ENCODE results near the gene TLL1.

TLL1 gene

GRCh38 chr4:165834116-165834515 is 38.9 kb upstream of the TLL1 start:
- no peak overlapping the region for H2AFZ ChIP-seq (ENCODE audit: low read depth)
- H3K79me2 ChIP-seq (ENCODE audit: insufficient read depth, low read depth), result no peaks in the 10 kb centered on the region
- H3K4me3 ChIP-seq (IDR thresholded peaks at IDR 0.05; ENCODE audit: insufficient read depth, low read depth, low read length), result no peak overlapping the region
- no peak for TF ChIP-seq CTCF (conservative IDR thresholded peaks at IDR 0.05; ENCODE audit: low read depth, low read length)
- no peak overlapping the region for H3K4me2 ChIP-seq
- no peaks in the 10 kb centered on the region for H4K20me1 ChIP-seq (ENCODE audit: insufficient read depth)
- no peak overlapping the region for H3K27ac ChIP-seq
- H3K27me3 ChIP-seq (ENCODE audit: insufficient read depth, low read depth), result no peaks in the 10 kb centered on the region
- no peak overlapping the region for H3K9ac ChIP-seq
- no peaks in the 10 kb centered on the region for H3K36me3 ChIP-seq (ENCODE audit: insufficient read depth)
- peaks cover 10% of the 10 kb centered on the region for H3K4me1 ChIP-seq (ENCODE audit: low read depth, poor library complexity, severe bottlenecking)

- Histone ChIP-seq H3K79me2 (ENCODE audit: insufficient read depth, low read depth) (no peaks in the 10 kb centered on the region), H2AFZ (ENCODE audit: low read depth) (no peak overlapping the region), H3K4me1 (ENCODE audit: low read depth, poor library complexity, severe bottlenecking) (no peaks in the 10 kb centered on the region), H3K36me3 (ENCODE audit: insufficient read depth) (no peaks in the 10 kb centered on the region), H3K27ac (no peak overlapping the region), H3K4me2 (no peak overlapping the region), H3K4me3 (IDR thresholded peaks at IDR 0.05; ENCODE audit: insufficient read depth, low read depth, low read length) (no peak overlapping the region), H4K20me1 (ENCODE audit: insufficient read depth) (no peaks in the 10 kb centered on the region), H3K9ac (no peak overlapping the region), H3K27me3 (ENCODE audit: insufficient read depth, low read depth) (no peaks in the 10 kb centered on the region)
- no peak for TF ChIP-seq CTCF (conservative IDR thresholded peaks at IDR 0.05; ENCODE audit: low read depth, low read length)
Observed at GRCh38 chr4:165838575-165838974, 34.5 kb upstream of the TLL1 start.

DNA sequence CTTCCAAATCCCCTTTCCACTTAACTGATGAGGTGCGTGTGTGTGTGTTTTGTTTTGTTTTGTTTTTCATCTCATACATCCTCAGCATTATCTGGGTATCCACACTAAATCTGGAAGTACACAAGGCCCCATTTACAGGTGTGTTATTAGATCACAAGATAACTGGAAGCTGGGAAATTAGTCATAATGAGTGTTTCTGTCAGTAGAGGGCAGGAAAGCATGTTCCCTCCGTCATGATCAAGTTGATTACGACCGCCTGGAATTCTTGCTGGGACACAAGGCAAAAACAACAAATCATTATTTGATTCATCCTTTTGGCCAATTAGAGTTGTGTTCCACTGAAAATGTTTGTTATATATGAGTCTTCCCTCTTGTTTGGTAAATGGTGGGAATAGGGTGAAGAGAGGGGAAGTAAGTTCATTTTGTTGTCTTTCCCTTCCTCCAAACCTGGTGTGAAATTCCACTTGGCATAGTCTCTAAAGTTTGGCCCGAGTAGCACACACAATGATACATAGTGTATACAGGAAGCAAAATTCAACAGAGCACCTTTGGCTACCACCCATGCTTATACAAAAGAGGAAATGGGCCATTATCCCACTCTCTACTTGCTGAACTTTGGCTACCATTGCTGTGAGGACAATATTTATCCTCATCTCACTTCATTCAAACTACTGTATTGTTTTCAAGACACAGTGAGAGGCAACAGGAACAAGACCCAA is 33.3 kb upstream of the TLL1 start:
- H3K27me3 ChIP-seq (ENCODE audit: insufficient read depth, low read depth), result no peaks in the 10 kb centered on the region
- H2AFZ ChIP-seq (ENCODE audit: low read depth), result no peak overlapping the region
- no peak overlapping the region for H3K9ac ChIP-seq
- no peaks in the 10 kb centered on the region for H3K79me2 ChIP-seq (ENCODE audit: insufficient read depth, low read depth)
- H4K20me1 ChIP-seq (ENCODE audit: insufficient read depth), result no peaks in the 10 kb centered on the region
- no peaks in the 10 kb centered on the region for H3K4me1 ChIP-seq (ENCODE audit: low read depth, poor library complexity, severe bottlenecking)
- H3K4me3 ChIP-seq (IDR thresholded peaks at IDR 0.05; ENCODE audit: insufficient read depth, low read depth, low read length), result no peak overlapping the region
- H3K4me2 ChIP-seq, result no peak overlapping the region
- TF ChIP-seq CTCF (conservative IDR thresholded peaks at IDR 0.05; ENCODE audit: low read depth, low read length), result no peak
- H3K27ac ChIP-seq, result no peak overlapping the region
- no peaks in the 10 kb centered on the region for H3K36me3 ChIP-seq (ENCODE audit: insufficient read depth)

DNA sequence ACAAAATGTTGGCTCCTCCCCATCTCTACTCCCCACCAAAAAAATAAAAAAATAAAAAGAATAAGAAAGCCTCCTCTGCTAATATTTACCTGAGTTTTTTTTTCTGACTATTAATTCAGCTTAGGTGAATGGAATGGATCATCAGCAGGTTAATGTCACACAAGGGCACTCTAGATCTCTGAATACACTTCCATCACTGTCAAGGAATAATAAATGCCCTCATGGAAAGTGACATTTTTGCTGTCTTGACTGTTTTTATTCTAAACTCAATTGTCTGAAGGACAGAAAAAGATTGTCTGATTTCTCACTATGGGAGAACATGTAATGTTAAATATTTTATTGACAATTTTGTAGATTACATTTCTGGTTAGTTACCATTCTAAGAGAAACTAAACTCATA is 30.4 kb upstream of the TLL1 start:
- Histone ChIP-seq H3K27ac (no peak overlapping the region), H2AFZ (ENCODE audit: low read depth) (no peak overlapping the region), H3K4me2 (no peak overlapping the region), H3K4me3 (IDR thresholded peaks at IDR 0.05; ENCODE audit: insufficient read depth, low read depth, low read length) (no peak overlapping the region), H3K79me2 (ENCODE audit: insufficient read depth, low read depth) (no peaks in the 10 kb centered on the region), H4K20me1 (ENCODE audit: insufficient read depth) (no peaks in the 10 kb centered on the region), H3K9ac (no peak overlapping the region), H3K4me1 (ENCODE audit: low read depth, poor library complexity, severe bottlenecking) (no peaks in the 10 kb centered on the region), H3K27me3 (ENCODE audit: insufficient read depth, low read depth) (no peaks in the 10 kb centered on the region), H3K36me3 (ENCODE audit: insufficient read depth) (no peaks in the 10 kb centered on the region)
- no peak for TF ChIP-seq CTCF (conservative IDR thresholded peaks at IDR 0.05; ENCODE audit: low read depth, low read length)

Measured in KMS-11 (cell line).